LNCAP (cell line): ENCODE data around the gene ELFN1.

Experiments used
- TF ChIP-seq, protein P1 (sequence below): fragments of 450-650 bp; IDR thresholded peaks from 2 replicates; pipeline ENCODE4 v1.5.1; 2017; ENCODE audit warnings: mild to moderate bottlenecking

ELFN1 gene

DNA sequence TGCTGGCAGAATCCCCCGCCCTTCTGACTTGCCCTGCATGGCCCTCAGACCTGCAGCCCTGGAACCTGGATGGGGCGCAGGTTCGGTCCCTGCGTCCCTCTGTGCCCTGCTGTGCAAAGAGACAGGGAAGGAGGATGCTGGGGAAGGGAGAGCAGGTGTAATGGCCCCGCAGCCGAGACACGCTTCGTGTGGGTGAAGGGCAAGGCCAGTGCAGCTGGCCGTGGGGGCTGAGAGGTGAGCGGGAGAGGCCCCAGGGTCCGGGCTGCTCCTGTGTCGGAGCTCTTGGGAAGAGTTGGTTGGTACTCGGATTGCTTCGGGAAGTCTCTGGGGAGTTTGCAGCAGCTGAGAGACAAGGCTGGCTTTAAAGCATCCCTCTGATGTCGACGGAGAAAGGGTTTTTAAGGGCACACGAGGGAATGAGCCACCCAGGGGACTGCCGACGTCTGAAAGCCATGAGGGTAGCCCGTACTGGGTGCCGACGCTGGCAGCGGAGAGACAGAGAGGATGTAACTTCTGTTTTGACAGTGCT is 6.5 kb downstream of the ELFN1 start:
- TF ChIP-seq, protein P1, sequence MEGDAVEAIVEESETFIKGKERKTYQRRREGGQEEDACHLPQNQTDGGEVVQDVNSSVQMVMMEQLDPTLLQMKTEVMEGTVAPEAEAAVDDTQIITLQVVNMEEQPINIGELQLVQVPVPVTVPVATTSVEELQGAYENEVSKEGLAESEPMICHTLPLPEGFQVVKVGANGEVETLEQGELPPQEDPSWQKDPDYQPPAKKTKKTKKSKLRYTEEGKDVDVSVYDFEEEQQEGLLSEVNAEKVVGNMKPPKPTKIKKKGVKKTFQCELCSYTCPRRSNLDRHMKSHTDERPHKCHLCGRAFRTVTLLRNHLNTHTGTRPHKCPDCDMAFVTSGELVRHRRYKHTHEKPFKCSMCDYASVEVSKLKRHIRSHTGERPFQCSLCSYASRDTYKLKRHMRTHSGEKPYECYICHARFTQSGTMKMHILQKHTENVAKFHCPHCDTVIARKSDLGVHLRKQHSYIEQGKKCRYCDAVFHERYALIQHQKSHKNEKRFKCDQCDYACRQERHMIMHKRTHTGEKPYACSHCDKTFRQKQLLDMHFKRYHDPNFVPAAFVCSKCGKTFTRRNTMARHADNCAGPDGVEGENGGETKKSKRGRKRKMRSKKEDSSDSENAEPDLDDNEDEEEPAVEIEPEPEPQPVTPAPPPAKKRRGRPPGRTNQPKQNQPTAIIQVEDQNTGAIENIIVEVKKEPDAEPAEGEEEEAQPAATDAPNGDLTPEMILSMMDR: no peak

DNA sequence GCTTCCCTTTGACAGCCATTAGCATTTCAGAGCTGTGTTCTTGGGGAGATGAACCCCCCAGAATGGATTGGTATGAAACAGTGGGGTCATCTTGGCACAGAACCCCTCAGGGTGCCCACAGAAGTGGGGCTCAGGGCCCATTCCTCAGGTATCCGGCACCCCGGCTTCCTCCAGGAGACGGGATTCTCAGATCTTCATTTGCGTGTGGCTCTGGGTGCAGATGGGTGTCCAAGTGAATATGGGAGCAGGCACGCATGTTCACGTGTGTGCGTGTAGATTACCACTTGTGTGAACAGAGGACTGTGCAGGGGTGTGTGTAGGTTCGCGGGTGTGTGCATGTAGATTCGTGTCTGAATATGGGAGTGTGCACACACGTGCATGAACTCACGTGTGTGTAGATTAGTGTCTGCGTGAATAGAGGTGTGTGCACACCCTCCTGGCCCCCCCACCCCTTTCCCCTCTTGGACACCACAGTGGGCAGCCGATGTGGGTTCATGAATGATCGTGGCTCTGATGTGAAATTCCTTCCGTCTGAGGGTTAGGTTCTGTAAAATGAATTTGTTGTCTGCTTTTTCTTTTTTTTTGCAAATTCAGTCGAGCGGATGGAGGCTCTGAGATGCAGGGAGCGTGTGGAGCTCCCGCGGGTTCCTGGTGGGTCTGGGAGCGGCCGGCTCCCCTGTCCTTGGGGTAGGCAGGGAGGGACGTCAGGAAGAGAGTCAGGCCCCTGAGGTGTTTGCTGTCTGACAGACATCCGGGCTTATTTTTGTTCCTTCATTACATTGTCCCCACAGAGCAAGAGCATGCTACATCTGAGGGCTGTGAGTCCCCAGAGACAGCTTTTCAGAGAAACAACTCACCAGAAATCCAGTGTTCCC is 7.4 kb downstream of the ELFN1 start:
- TF ChIP-seq, protein P1: no peak

GRCh38 chr7:1678081-1678543 is 8.0 kb downstream of the ELFN1 start:
- TF ChIP-seq, protein P1: no peak

DNA sequence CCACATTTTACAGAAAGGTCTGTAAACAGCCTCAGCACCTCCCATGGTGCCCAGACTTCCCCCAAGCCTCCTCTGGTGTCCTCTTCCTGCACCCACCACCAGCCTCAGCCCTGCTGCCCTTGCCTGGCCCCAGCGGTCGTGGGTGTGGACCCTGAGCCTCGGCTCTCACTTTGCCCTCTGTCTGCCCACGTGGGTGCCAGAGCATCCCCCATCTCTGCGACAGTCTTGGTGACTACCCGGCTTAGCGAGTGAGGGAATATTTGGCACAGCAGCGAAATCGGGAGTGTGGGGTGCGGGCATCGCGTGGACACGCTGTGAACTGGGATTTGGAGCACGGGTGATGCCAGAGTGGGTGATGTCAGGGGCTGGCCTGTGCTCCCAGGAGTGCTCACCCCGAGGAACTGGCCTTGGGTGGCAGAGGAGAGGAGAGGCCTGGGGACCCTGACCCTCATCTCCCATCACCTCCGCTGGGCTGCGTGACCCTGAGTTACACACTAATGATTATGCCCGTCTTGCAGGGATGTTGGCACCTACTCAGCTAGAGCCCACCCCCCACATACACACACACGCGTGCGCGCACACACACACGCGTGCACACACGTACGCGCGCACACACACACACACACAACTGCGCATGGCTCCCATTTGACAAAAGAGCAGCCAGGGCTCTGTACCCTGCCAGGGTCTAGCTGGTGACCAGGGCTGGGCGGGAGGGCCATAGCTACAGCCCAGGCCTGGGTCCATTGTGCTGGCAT is 8.7 kb downstream of the ELFN1 start:
- TF ChIP-seq, protein P1: no peak

DNA sequence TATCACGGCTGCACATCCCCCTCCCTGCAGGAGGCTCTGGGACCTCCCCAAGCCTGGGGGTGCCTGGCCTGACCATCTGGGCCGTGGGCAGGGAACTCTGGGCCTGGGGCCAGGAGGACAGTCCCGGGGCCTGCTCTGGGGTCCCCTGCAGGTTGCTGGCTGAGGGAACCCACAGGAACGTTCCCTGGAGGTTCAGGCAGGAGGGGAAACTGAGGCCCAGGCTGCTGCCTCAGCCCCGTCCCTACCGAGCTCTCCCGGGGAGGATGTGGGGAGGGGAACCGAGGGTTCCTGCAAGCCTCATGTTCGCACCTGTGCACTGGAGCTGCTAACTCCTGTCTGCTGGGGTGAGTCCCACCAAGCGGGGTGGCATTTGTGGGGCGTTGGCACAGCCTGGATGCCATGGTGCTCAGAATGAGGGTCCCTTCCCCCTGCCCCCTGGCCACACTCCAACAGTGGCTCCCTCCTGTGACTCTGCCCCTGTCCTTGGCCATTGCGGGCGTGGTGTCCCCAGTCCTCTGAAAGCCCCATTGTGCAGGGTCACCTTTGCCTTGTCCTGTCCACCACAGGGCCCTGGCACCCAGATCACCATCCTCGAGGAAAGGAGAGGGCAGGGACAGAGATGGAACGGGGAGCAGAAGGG is 9.4 kb downstream of the ELFN1 start:
- TF ChIP-seq, protein P1: no peak

DNA sequence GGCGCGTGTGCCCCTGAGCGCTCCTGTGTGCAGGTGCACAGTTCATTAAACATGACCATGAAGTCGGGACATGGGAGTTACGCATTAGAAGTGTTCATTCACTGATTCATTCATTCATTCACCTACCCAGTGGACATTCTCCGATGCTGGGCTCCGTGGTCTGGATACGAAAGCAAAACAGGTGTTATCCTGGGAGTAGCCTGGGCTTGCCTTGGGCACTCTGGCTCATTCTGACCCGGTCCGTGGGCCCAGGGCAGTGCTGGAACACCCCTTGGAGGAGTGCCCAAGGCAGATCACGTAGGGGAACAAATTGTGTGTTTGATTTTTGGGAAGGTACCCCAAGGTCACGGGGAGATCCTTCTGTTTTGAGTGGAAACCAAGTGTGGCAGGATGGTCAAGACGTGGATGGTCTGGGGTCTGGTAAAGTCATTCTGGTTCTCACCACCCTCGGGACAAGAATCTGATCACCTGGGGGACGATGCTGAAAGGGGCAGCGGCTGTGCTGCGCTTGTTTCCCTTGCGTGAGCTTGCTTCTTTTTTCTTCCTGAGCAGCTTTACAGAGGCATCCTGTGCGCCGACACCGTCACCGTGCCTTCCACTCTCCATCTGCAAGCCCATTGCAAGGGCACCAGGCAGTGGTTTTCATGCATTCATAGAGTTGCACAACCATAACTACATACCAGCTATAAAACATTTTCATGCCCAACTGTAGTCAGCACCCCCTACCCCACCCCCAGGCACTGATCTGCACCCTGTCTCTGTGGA is 10.1 kb downstream of the ELFN1 start:
- TF ChIP-seq, protein P1: no peak
